ENCODE results near the gene SEMA3A. TPM values are rescaled to one million over a fixed set of nuclear protein-coding genes. Genes with fewer than 3 reads are reported as not detected.

SEMA3A gene
- total and polyA plus RNA-seq, 4 donors = 0.13 to 0.56 (median 0.20) TPM

GRCh38 chr7:84207025-84207424 lies 12.4 kb upstream of the SEMA3A start:
- no peak overlapping the region for H3K9ac ChIP-seq (ENCODE audit: low read depth in 1 of 2, low read length in 2 of 2)
- 51% methylated on average over 2 of the region's 2 CpGs for WGBS

More at GRCh38 chr7:84207025-84207424, 12.4 kb upstream of the SEMA3A start:
- Histone ChIP-seq H3K4me1 (ENCODE audit: control insufficient read depth in 4 of 4, insufficient read depth in 4 of 4, low read length in 3 of 4) (no peaks in the 10 kb centered on the region), H3K9me3 (ENCODE audit: control insufficient read depth in 4 of 4, low read length in 3 of 4) (peaks cover 0 to 4% (median 0%) of the 10 kb centered on the region in 4 donors), H3K27me3 (ENCODE audit: control insufficient read depth in 4 of 4, insufficient read depth in 4 of 4, low read length in 3 of 4) (no peaks in the 10 kb centered on the region), H3K4me3 (ENCODE audit: low read depth in 1 of 3, low read length in 3 of 3) (no peak overlapping the region), H3K27ac (ENCODE audit: low read depth in 1 of 2, low read length in 2 of 2) (no peak overlapping the region), H3K36me3 (ENCODE audit: control insufficient read depth in 4 of 4, insufficient read depth in 3 of 4, low read depth in 1 of 4, low read length in 3 of 4) (no peaks in the 10 kb centered on the region)
- no peak for DNase-seq (ENCODE audit: low spot score)
- no peak for TF ChIP-seq YY1 (IDR thresholded peaks at IDR 0.05)
- TF ChIP-seq HNF4A (conservative IDR thresholded peaks at IDR 0.05) = no peak
- TF ChIP-seq SP1 (IDR thresholded peaks at IDR 0.05) = no peak
- TF ChIP-seq, protein P1, sequence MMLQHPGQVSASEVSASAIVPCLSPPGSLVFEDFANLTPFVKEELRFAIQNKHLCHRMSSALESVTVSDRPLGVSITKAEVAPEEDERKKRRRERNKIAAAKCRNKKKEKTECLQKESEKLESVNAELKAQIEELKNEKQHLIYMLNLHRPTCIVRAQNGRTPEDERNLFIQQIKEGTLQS (IDR thresholded peaks at IDR 0.05) = no peak
- TF ChIP-seq EGR1 (IDR thresholded peaks at IDR 0.05; ENCODE audit: low read depth in 2 of 2) = no peak
- TF ChIP-seq, protein P2, sequence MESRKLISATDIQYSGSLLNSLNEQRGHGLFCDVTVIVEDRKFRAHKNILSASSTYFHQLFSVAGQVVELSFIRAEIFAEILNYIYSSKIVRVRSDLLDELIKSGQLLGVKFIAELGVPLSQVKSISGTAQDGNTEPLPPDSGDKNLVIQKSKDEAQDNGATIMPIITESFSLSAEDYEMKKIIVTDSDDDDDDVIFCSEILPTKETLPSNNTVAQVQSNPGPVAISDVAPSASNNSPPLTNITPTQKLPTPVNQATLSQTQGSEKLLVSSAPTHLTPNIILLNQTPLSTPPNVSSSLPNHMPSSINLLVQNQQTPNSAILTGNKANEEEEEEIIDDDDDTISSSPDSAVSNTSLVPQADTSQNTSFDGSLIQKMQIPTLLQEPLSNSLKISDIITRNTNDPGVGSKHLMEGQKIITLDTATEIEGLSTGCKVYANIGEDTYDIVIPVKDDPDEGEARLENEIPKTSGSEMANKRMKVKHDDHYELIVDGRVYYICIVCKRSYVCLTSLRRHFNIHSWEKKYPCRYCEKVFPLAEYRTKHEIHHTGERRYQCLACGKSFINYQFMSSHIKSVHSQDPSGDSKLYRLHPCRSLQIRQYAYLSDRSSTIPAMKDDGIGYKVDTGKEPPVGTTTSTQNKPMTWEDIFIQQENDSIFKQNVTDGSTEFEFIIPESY (IDR thresholded peaks at IDR 0.05) = no peak
- no peak for TF ChIP-seq MAX (IDR thresholded peaks at IDR 0.05)
- TF ChIP-seq CTCF (IDR thresholded peaks at IDR 0.05; ENCODE audit: low read depth, low read length, missing input control) = no peak
- no peak for TF ChIP-seq GABPA (IDR thresholded peaks at IDR 0.05 in 1 of 2, conservative IDR thresholded peaks at IDR 0.05 in 1 of 2)
- TF ChIP-seq REST (IDR thresholded peaks at IDR 0.05) = no peak
- TF ChIP-seq RXRA (IDR thresholded peaks at IDR 0.05) = no peak
- TF ChIP-seq JUND (IDR thresholded peaks at IDR 0.05) = no peak
- no peak for TF ChIP-seq NR2F2 (IDR thresholded peaks at IDR 0.05)
- TF ChIP-seq RAD21 (IDR thresholded peaks at IDR 0.05) = no peak
- no peak for TF ChIP-seq TAF1 (conservative IDR thresholded peaks at IDR 0.05)
- TF ChIP-seq FOXA1 (IDR thresholded peaks at IDR 0.05) = no peak
- TF ChIP-seq HNF4G (IDR thresholded peaks at IDR 0.05) = no peak
- TF ChIP-seq FOXA2 (IDR thresholded peaks at IDR 0.05) = no peak

Data from liver (tissue), 9 donors.